ENCODE measurements around the gene ADAMTSL2. TPM values are rescaled to one million over a fixed set of nuclear protein-coding genes. Genes with fewer than 3 reads are reported as not detected.
A peak's percentile ranks its signal among the peaks of the same experiment; 100 is the strongest.

The ADAMTSL2 gene
- total RNA-seq, 1 donor from 2014 or later = 5.1 TPM

DNA sequence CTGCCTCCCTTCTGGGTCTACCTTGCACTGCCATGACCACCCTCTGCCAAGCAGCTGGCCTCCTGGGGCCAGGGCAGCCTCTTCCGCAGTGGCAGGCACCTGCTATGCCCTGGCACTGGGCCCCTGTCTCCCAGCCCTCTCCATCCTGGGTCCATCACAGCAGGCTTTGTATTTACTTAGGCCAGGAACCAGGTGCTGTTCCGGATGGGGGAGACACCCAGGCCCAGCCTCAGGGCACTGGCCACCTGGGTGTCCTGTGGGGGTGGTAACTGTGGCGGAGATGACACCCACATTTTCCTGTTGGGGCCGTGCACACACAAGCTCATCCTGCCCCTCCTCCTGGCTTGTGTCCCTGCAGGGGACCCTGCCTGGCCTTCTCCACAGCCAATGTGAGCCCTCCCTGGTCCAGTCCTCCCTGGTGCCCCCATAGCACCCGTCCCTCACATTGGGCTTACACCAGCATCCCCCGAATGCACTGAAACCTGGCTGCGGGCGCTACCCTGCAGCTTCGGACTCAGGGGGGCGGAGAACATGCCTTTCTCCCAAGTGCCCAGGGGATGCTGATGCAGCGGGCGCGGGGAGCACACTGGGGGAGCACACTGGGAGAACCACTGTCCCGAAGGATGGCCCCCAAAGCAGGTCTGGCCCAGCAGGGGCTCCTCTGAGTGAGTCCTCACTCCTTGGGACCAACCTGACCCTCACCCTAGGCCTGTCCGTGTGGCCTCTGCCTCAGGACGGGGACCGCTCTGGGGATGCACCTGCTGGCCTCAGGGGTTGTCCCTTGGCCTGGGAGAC lies 56.8 kb downstream of the ADAMTSL2 start:
- DNase-seq (no peak), ATAC-seq (no peak)
- intact Hi-C loops (cut with micrococcal nuclease) = no loop called here

DNA sequence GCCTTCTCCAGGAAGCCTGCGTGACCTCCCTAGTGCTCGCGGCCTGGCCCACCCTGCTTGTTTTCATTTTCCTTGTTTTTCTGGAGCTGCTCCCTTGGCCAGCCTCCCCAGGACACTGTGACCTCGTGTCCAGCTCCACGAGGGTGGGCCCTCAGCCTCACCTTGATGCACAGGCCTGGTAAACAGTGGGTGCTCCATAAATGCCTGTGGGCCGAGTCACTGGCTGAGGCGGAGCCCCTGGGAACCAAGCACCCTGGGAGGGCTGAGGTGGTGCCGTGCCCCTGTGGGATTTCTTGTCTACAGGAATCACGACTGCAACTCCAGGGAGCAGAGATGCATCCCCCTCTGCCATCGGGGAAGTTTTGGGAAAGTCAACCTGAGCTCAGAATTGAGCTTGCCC lies 57.5 kb downstream of the ADAMTSL2 start:
- DNase-seq = no peak
- no peak for ATAC-seq
- intact Hi-C loops (cut with micrococcal nuclease) = no loop called here

DNA sequence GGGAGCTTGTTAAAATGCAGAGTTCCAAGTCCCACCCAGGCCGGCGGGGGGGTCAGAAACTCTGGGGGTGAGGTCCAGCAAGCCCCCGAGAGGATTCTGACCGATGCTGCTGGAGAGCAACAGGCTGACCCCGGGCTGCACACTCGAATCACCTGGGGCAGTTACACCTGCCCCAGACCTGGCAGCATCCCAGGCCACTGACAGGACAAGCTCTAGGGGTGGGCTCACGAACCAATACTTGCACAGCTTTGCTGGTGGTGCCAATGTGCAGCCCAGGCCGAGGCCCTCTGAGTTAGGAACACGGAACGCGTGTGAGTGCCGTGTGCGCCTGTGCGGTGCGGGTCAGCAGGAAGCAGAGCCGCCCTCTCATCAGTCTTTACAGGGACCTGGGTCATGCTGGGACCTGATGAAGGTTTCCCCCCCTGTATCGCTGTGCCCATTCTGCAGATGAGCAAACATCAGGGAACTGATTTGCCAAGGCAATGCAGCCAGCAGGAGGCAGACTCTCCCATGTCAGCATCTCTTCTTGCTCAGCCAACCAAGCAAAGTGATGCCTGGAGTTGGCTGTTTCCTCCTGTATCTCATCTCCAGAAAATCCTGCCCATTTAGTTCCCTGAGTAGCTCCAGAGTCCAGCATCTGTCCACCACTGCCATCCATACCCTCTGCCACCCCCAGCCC lies 58.4 kb downstream of the ADAMTSL2 start:
- intact Hi-C loops (cut with micrococcal nuclease) = no loop called here
- ATAC-seq (no peak), DNase-seq (no peak)

DNA sequence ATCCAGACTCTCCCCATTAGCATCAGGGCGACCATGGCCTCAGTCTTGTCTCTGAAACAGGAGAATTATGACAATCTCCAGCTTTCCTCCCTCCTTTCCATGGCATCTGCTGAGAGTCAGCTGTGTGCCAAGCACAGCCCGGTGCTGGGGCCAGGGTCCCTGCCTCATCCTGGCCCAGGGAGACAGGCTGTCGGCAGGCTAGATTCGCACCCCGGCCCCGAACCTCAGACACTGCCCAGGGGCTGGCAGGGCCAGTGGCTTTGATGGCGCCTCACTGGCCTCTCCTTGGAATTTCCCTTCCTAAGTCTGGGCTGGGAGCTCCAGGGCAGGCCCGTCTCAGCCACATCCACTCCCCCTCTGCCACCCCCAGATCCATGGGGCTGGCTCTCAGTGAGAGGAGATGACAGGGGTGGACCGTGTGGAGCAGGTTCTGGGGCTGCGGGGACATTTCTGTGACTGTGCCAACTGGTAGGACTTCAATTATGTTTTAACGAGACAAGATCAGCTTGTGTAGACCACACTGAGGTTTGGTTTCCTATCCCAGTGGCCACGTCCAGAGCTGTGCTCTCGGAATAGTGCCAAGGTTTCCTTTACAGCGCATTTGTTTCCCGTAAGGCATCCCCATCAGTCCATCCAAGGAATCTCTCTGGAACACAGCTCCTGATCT lies 59.2 kb downstream of the ADAMTSL2 start:
- DNase-seq (no peak), ATAC-seq (no peak)
- intact Hi-C loops (cut with micrococcal nuclease) = no loop called here

DNA sequence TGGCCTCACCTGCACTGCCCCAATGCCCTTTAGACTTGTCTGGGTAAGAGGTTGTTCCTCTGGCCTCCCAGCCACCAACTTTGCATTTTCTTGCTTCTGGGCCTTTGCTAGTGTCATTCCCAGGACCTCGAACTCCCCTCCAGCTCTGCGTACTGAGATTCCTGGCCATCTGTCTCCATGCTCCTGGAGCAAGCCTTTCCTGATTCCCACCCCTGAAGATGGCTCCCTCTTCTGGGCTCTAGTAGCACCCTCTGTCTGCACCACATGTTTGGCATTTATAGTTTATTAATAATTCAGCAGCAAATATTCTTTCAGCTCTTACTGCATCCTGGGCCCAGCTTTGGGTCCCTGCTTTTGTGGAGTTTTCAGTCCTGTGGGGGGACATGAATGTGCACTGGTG lies 59.8 kb downstream of the ADAMTSL2 start:
- intact Hi-C loops (cut with micrococcal nuclease) = no loop called here
- DNase-seq = no peak
- ATAC-seq = no peak

DNA sequence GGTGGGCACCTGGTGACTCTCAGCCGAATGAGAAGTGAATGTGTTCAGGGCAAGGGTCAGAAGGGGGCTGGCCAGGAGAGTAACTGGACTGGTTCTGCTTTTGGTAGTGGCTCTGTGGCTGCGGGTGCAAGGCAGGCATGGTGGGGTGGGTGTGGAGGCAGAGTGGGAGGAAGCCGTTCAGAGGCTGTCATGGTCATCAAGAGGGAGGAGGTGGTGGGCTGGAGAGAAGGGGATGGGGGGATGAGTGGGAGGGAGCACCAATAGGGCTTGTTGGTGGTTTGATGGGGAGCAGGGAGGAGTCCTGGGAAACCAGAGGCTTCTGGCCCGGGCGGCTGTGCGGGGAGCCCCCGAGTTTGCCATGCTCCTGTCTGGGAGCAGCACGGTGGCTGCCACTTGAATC lies 61.4 kb downstream of the ADAMTSL2 start:
- DNase-seq (peak; percentile 2), ATAC-seq (no peak)
- intact Hi-C loops (cut with micrococcal nuclease) = no loop called here

DNA sequence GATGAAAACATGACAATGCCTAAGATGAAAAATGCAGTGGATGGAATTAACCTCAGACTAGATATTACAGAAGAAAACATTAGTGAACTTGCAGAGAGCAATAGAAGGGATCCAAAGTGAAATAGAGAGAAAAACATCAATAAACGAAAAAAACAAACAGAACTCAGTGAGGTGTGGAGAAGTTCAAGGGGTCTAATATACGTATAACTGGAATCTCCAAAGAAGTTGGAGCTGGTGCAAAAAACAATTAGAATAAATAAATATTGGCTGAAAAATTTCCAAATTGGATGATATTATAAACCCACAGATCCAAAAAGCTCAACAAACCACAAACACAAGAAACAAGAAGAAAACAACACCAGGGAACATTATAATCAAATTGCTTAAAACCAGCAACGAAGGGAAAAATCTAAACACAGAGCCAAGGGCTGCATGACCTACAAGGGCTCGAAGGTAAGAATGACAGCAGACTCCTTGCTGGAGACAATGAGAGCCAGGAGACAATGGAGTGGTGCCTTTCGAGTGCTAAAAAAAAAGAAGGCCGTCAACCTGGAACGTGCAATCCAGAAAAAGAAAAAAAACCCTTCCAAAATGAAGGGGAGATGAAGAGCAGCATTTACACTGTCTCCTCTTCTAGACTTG lies 62.9 kb downstream of the ADAMTSL2 start:
- DNase-seq = no peak
- ATAC-seq = no peak
- intact Hi-C loops (cut with micrococcal nuclease) = no loop called here

DNA sequence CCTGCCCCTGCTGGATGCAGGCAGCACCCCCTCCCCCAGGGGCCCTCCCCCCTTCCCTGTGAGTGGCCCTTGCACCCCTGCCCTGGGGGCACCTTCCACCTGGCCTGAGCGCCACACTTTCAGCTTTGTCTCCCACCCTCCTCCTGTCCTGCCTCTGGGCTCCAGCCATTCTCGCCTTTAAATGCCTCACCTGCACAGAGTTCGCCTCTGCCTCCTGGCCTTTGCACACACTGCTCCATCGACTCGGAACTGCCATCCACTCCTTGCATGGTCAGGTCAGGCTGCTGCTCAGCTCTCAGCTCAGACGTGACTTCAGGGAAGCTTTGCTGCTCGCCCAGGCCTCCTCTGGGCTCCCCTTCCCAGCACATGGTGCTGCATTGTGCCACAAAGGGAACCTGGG lies 64.5 kb downstream of the ADAMTSL2 start:
- intact Hi-C loops (cut with micrococcal nuclease) = no loop called here
- ATAC-seq = no peak
- DNase-seq = no peak

DNA sequence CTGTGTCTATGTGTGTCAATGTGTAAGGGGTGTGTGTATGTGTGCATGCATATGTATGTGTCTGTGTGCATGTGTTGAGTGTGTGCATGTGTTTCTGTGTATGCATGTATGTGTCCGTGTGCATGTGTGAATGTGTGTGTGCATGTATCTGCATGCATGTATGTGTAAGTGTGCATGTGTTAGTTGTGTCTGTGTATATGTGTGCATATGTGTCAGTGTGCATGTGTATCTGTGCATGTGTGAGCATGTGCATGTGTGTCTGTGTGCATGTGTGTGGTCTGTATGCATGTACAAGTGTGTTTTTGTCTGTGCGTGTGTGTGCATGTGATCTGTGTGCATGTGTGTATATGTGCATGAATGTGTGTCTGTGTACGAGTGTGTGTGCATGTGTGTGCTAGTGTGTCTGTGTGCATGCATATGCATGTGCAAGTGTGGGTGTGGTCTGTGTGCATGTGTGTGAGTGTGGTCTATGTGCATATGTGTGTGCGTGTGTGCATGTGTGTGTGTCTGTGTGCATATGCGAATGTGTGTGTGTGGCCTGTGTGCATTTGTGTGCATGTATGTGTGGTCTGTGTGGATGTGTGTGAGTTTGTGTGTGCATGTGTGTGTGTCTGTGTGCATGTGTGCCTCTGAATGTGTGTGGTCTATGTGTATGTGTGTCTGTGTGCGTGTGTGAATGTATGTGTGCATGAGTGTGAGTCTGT lies 65.1 kb downstream of the ADAMTSL2 start:
- DNase-seq (no peak), ATAC-seq (no peak)
- intact Hi-C loops (cut with micrococcal nuclease) = no loop called here

DNA sequence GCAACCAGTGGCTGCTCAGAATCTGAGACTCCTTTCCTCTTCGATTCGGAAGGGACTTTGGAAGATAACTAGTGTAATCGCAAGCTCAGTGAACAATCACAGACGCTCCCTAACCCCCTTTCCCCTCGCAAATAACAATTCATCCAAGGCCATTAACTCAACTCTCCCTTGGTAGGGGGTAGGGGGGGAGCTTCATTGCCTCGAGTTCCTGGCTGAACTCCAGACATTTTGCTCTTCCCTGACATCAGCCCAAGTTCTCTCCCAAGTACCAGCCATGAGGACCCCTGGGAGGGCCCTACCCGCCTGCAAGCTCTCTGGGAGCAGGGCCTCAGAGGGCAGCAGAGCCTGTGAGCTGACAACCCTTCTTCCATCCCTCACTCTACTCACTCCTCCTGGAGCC lies 66.2 kb downstream of the ADAMTSL2 start:
- ATAC-seq (no peak), DNase-seq (no peak)
- intact Hi-C loops (cut with micrococcal nuclease) = no loop called here

DNA sequence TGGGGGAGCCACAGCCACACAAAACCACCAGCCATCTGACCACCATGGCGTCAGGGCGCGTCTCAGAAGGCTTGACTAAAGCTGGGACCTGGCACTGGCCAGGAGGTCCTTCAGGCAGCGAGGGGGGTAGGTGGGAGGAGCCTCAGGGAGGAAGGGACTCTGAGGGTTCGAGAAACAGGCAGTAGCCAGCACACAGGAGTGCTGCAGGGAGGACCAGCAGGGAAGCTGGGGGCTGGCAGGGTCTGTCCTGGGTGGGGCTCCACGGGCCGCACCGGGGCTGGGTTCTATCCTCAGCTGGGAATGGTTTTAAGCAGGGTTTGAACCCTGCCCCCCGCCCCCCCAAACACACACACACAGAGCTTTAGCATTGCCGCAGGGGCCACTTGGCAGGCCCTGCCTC lies 67.2 kb downstream of the ADAMTSL2 start:
- ATAC-seq (no peak), DNase-seq (no peak)
- intact Hi-C loops (cut with micrococcal nuclease) = no loop called here

DNA sequence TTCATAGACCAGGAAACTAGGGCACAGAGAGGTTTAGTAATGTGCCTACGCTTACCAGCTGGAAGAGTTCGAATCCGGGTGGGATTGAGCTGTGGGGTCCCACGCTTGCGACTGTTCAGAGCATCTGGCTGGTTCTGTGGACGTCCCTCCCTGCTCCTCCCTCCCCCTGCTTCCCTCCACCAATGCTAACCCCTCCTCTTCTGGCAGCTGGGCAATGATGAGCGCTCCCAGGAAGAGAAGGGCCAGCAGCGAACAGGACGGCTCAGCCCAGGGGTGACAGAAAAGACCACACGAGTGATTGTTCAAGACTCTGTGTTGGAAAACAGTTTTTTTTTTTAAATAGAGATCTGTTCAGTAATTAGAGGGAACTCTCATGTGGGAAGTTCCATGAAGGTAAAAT lies 67.8 kb downstream of the ADAMTSL2 start:
- DNase-seq = no peak
- intact Hi-C loops (cut with micrococcal nuclease) = no loop called here
- ATAC-seq = no peak

DNA sequence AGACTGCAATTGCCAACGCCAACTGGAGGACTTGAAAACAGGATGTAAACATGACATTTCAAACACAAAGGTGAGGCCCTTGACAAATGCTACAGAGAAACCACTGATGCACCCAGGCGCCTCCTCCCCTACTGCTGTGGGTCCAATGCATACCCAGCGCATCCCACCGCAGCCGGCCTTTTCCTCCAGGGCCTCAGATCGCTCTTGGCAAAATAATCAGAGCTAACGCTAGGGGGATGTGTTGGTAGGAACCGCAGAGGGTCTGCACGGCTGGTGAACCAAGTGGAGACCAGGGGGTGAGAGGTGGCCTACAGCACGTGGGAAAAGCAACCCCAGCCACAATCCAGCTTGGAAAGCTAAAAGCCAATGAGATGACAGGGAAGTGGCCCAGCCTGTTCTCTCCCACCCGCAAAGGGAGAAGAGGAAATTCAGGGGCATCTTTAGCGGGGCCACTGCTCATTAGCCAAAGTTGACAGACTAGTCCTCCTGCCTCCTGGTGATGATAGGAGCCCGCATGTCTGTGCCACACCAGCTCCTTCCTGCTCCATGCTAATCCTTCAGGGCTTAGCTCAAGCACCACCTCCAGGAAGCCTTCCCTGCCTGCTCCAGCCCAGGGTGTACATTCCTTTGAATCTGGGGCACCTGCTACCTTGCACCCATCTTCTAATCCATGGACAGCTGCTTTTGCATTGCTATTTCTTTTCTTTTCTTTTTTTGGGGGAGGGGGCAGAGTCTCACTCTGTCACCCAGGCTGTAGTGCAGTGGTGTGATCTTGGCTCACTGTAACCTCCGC lies 68.8 kb downstream of the ADAMTSL2 start:
- DNase-seq = no peak
- intact Hi-C loops (cut with micrococcal nuclease) = no loop called here
- no peak for ATAC-seq

DNA sequence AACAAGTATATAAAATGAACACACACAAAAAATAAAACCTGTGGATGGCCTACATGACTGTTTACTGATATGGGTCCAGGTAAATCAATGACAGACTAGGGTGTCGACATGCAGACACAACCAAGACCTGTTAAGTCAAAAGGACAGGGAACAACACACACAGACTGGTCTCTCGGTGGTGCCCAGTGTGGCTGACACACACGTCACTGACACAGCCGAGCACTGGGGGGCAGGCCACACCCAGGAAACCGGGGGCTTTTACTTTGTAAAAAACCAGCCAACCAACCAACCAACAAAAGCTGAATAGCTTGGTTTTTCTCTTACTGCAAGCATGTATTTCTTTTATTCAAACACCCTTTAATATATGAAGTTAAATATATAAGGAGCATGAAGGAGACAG lies 69.7 kb downstream of the ADAMTSL2 start:
- DNase-seq (no peak), ATAC-seq (no peak)
- intact Hi-C loops (cut with micrococcal nuclease) = no loop called here

DNA sequence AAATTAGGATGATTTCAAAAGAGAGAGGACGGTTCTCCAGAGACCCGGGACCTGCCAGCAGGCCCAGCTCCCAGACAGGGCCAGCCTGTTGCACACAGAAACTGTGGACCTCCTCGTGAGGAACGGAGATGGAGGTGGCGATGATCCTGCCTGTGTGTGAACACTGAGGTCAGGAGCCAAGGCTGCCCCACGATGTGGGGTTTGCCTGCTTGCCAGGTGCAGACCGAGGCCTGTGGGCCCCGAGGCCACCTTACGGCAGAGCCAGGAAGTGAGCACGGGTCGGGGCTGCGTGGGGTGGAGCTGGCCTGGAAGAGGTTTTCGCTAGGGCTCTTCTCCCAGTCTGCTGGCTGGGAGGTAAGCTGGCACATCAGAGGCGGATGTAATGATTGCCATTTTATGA lies 70.4 kb downstream of the ADAMTSL2 start:
- DNase-seq (no peak), ATAC-seq (no peak)
- intact Hi-C loops (cut with micrococcal nuclease) = no loop called here

DNA sequence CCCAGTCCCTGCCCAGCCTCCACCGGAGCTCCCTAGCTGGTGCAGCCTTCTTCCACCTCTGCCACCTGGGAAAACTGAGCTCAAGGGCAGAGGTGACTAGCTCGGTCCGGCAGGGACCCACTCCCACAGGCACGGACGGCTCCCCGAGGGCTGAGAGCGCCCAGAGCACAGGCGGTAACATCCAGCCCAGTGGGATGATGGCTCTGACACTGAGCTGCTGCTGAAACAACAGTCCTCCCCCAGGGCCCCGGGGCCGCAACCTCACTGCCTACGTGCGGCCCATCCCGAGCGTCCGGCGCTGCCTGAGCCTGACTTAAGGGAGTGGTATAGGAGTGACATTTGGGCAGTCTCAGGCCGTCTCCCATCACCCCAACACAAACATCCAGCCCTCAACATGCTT lies 70.9 kb downstream of the ADAMTSL2 start:
- intact Hi-C loops (cut with micrococcal nuclease) = no loop called here
- DNase-seq (no peak), ATAC-seq (no peak)

DNA sequence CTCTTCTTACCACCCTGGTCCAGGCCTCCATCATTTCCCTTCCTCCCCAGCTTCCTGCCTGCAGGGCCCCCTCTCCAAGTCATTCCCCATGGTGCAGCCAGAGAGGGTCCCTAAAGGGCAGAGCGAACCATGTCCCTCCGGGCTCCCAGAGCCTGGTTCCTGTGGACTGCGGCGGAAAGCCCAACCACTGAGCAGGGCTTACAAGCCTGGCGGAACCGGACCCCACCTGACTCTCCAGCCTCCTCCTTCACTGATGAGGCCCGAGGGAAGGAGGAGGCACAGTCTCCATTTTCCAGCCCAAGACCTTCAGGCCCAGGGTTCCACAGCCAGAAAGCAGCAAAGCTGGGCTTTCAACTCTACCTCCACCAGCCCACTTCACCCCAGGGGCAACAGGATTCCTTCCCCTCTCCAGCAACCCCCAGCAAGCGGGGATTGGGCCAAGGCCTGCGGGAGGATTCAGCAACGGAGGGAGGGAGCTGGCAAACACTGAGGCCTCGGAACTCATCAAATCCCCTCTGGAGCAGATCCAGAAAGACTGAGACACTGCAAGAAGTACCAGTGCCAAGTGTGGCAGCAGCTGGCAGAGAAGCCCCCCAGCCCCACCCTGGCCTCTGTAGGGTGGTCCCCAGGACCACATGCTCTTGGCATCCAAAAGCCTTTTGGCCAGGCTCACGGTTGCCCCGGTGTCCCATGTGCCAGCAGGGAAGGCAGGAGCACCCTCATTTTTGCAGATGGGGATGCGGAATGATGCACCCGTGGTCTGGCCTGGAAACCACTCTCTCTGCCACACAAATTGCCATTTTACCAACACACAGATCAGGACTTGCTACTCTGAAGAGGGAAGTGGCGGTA lies 71.6 kb downstream of the ADAMTSL2 start:
- intact Hi-C loops (cut with micrococcal nuclease) = no loop called here
- ATAC-seq = no peak
- no peak for DNase-seq

DNA sequence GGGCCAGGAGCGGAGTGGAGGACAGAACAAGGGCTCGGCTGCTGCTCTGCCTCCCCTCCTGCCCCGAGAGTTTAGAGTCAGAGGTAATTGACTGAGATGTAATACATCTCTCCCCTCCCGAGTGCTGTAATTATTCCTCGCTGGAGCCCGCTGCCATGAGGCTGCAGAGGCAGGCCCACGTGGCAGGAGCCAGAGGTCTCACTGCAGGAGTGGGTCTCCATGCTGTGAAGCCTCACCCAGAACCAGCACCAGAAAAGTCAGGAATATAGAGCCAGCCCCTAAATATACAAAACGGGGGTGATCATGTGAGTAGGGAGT lies 72.2 kb downstream of the ADAMTSL2 start:
- ATAC-seq = no peak
- no peak for DNase-seq
- intact Hi-C loops (cut with micrococcal nuclease) = no loop called here
